A549 (cell line): ENCODE measurements around the gene CLSTN2.

ENCODE experiments used
- CBX8 ChIP-seq: fragments of 200-600 bp; sonication (generic); IDR thresholded peaks from 2 replicates; pipeline ENCODE4 v1.6.1; 2016
- CEBPB ChIP-seq, 2 experiments: fragments of >200 bp in 1 of 2; sonication (Bioruptor Twin) in 1 of 2; formaldehyde crosslinking in 1 of 2; IDR thresholded peaks; 2 replicates each; pipeline ENCODE4 v1.6.1; 2012 to 2016
- CHD2 ChIP-seq: fragments of 150-350 bp; IDR thresholded peaks from 2 replicates; pipeline ENCODE4 v1.6.1; 2014; ENCODE audit warnings: low read length; ENCODE audit not compliant: partially characterized antibody
- CTCF ChIP-seq: fragments of >200 bp; sonication (Bioruptor Twin); formaldehyde crosslinking; IDR thresholded peaks from 3 replicates; pipeline ENCODE4 v1.5.1; 2016
- EP300 ChIP-seq, 2 experiments: fragments of >200 bp; sonication (Bioruptor Twin); formaldehyde crosslinking; IDR thresholded peaks; 2 replicates in 1 of 2; 3 replicates in 1 of 2; pipeline ENCODE4 v1.6.1; 2016 to 2017
- HDAC2 ChIP-seq: fragments of 200-600 bp; sonication (generic); IDR thresholded peaks from 2 replicates; pipeline ENCODE4 v1.6.1; 2016
- KDM1A ChIP-seq: fragments of 200-600 bp; sonication (generic); IDR thresholded peaks from 2 replicates; pipeline ENCODE4 v1.6.1; 2016; ENCODE audit warnings: low read depth, mild to moderate bottlenecking
- MAZ ChIP-seq: fragments of 150-350 bp; IDR thresholded peaks from 2 replicates; pipeline ENCODE4 v1.6.1; 2014; ENCODE audit warnings: antibody characterized with exemption, low read depth, low read length, borderline replicate concordance
- MYC ChIP-seq: IDR thresholded peaks from 2 replicates; pipeline ENCODE4 v1.6.1; 2012; ENCODE audit warnings: mild to moderate bottlenecking, inconsistent platforms, low read length, improper control_type of control experiment, borderline replicate concordance
- POLR2A ChIP-seq: IDR thresholded peaks from 2 replicates; pipeline ENCODE4 v1.6.1; 2012; ENCODE audit warnings: mild to moderate bottlenecking, low read length
- RAD21 ChIP-seq, 2 experiments: fragments of >200 bp in 1 of 2; sonication (Bioruptor Twin) in 1 of 2; formaldehyde crosslinking in 1 of 2; IDR thresholded peaks in 1 of 2; conservative IDR thresholded peaks in 1 of 2; 2 replicates in 1 of 2; 3 replicates in 1 of 2; pipeline ENCODE4 v1.6.1; 2012 to 2018; ENCODE audit warnings: inconsistent platforms in 1 of 2
- RFX5 ChIP-seq: fragments of 450-650 bp; IDR thresholded peaks from 2 replicates; pipeline ENCODE4 v1.7.1; 2014; ENCODE audit warnings: antibody characterized with exemption, mild to moderate bottlenecking, moderate library complexity
- ZNF302 ChIP-seq: fragments of 250-450 bp; sonication (Bioruptor Pico); IDR thresholded peaks from 2 replicates; pipeline ENCODE4 v1.9.0; 2021; ENCODE audit warnings: inconsistent platforms, mild to moderate bottlenecking, moderate library complexity
- TF ChIP-seq, protein P1 (sequence below): fragments of 450-650 bp; IDR thresholded peaks from 2 replicates; pipeline ENCODE4 v1.6.1; 2014; ENCODE audit warnings: antibody characterized with exemption

- TF ChIP-seq CHD2 (no peak), POLR2A (no peak), CTCF (no peak), EP300 (IDR thresholded peaks at IDR 0.05) (no peak), RFX5 (no peak), KDM1A (no peak), MAZ (no peak), RAD21 (conservative IDR thresholded peaks at IDR 0.05 in 1 of 2, IDR thresholded peaks at IDR 0.05 in 1 of 2) (no peak), MYC (no peak), HDAC2 (no peak), CBX8 (no peak), ZNF302 (no peak), CEBPB (IDR thresholded peaks at IDR 0.05) (no peak)
- TF ChIP-seq, protein P1, sequence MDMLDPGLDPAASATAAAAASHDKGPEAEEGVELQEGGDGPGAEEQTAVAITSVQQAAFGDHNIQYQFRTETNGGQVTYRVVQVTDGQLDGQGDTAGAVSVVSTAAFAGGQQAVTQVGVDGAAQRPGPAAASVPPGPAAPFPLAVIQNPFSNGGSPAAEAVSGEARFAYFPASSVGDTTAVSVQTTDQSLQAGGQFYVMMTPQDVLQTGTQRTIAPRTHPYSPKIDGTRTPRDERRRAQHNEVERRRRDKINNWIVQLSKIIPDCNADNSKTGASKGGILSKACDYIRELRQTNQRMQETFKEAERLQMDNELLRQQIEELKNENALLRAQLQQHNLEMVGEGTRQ: no peak
Measured at GRCh38 chr3:140097874-140098635, 163.1 kb downstream of the CLSTN2 start.
